Activated CD4-positive, alpha-beta T cell treated with anti-CD3 and anti-CD28 coated beads for 24 hours (primary cell): ENCODE measurements around the gene RANGAP1.
A peak's percentile ranks its signal among the peaks of the same experiment; 100 is the strongest.
"Not testable (repeated sequence)": the region's sequence is repeated elsewhere in the genome, so short reads cannot be mapped to it uniquely, and the experiment has no call there.

ENCODE experiments used
- DNase-seq, 2 donors: peaks; one replicate each; pipeline ENCODE4 v3.0.0-alpha.2; 2020; ENCODE audit warnings: low read depth in 2 of 2

Gene RANGAP1

GRCh38 chr22:41260871-41261270 lies 25.1 kb downstream of the RANGAP1 start:
- no peak for DNase-seq

GRCh38 chr22:41259756-41260155 lies 26.2 kb downstream of the RANGAP1 start:
- not testable (repeated sequence) for DNase-seq

- no peak for DNase-seq
These were observed 28.3 kb downstream of the RANGAP1 start for GRCh38 chr22:41257696-41258095.

- no peak for DNase-seq
These were observed 29.4 kb downstream of the RANGAP1 start for GRCh38 chr22:41256254-41257253.

- DNase-seq, result no peak
These were observed 31.8 kb downstream of the RANGAP1 start for GRCh38 chr22:41254230-41254629.

GRCh38 chr22:41252365-41252764 lies 33.6 kb downstream of the RANGAP1 start:
- DNase-seq, result no peak

GRCh38 chr22:41250127-41250526 lies 35.9 kb downstream of the RANGAP1 start:
- DNase-seq, result no peak

- no peak for DNase-seq
These were observed 36.5 kb downstream of the RANGAP1 start for GRCh38 chr22:41249442-41249841.

GRCh38 chr22:41248758-41249157 lies 37.2 kb downstream of the RANGAP1 start:
- DNase-seq, result no peak

- DNase-seq, result no peak
These were observed 37.7 kb downstream of the RANGAP1 start for GRCh38 chr22:41248314-41248713.

GRCh38 chr22:41247703-41248102 lies 38.3 kb downstream of the RANGAP1 start:
- no peak for DNase-seq

GRCh38 chr22:41245917-41246499 lies 40.0 kb downstream of the RANGAP1 start:
- no peak for DNase-seq

- DNase-seq, result no peak
These were observed 42.6 kb downstream of the RANGAP1 start for GRCh38 chr22:41243361-41243760.

- no peak for DNase-seq
These were observed 43.4 kb downstream of the RANGAP1 start for GRCh38 chr22:41242396-41243117.

GRCh38 chr22:41241133-41241676 lies 44.8 kb downstream of the RANGAP1 start:
- no peak for DNase-seq

- DNase-seq, result no peak
These were observed 45.4 kb downstream of the RANGAP1 start, which contains the start of gene CHADL for GRCh38 chr22:41240377-41241132. Gene CHADL, minus strand, starts transcription at chr22:41240931. Its CDS starts 50 bp downstream, at chr22:41240881.

- no peak for DNase-seq
These were observed 46.4 kb downstream of the RANGAP1 start for GRCh38 chr22:41239443-41240128.

GRCh38 chr22:41238570-41239442 lies 47.2 kb downstream of the RANGAP1 start:
- no peak for DNase-seq

GRCh38 chr22:41237707-41238569 lies 48.0 kb downstream of the RANGAP1 start:
- DNase-seq, result peak; percentile 58 to 69
